ENCODE measurements around the gene OPCML.

GRCh38 chr11:132937016-132937415 lies 595.3 kb downstream of the OPCML start:
- TF ChIP-seq CTCF (IDR thresholded peaks at IDR 0.05) (no peak), POLR2A (IDR thresholded peaks at IDR 0.05) (no peak)
